G401 (cell line): Measurements from ENCODE around the gene SH3RF3. TPM values are rescaled to one million over a fixed set of nuclear protein-coding genes. Genes with fewer than 3 reads are reported as not detected.

Experiments used
- DNase-seq: peaks from one replicate; pipeline ENCODE4 v3.0.0-alpha.2; 2015; ENCODE audit warnings: low spot score
- in situ Hi-C: cut with HindIII; loops from 2 replicates; pipeline ENCODE4 v1.10.0; 2016; ENCODE audit warnings: low sequenced_read_pairs, mixed read lengths
- total RNA-seq: library from RNA; depleted of rRNA; stranded (reverse); fragments of >200 nt; shearing (Covaris generic); gene quantifications from 2 replicates; pipeline ENCODE4 v1.2.3, GENCODE V29; 2014

Gene SH3RF3
- total RNA-seq, 1 experiment from 2014 or later, result not detected

DNA sequence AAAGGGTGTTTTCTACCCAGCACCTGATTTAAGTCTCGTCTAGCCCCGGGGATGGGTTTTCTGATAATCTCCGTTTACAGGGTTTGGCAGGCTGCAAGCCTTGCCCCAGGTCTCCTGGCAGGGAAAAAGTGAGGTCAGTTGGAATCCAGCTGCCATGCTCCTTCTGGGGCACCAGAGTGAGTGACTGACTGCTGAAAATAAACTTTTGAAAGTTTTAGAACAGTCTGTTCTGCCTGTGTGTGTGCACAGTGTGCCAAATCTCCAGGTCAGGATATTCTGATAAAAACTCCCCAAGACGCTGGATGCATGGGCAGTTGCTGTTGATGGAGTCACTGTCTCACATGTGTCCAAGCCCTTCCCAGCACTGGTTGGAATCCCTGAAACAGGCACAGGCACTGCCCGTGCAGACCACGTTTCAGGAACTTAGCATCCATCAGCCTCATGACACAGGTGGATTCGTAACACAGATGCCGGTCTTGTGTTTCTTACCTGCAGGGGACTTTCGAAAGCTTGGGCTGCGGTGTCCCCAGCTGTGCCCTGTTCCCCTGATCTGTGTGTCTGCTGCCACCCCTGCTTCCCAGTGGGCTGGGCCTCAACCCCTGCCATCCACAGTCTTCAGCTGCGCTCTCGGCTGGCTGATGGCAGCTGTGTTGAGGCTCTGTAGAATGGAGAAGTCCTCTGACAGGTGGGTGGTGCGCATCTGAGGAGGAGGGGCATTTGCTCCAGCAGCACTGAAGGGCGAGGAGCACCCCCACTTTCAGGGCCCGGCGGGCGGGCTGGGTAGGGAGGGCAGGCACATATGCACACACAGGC is 65.0 kb downstream of the SH3RF3 start:
- in situ Hi-C loops, result no loop called here
- DNase-seq, result no peak

GRCh38 chr2:109194620-109194937 is 65.6 kb downstream of the SH3RF3 start:
- DNase-seq, result no peak
- in situ Hi-C loops, result no loop called here

- in situ Hi-C loops, result no loop called here
- DNase-seq, result peak; percentile 69
These were observed 66.4 kb downstream of the SH3RF3 start for GRCh38 chr2:109195193-109196045.

DNA sequence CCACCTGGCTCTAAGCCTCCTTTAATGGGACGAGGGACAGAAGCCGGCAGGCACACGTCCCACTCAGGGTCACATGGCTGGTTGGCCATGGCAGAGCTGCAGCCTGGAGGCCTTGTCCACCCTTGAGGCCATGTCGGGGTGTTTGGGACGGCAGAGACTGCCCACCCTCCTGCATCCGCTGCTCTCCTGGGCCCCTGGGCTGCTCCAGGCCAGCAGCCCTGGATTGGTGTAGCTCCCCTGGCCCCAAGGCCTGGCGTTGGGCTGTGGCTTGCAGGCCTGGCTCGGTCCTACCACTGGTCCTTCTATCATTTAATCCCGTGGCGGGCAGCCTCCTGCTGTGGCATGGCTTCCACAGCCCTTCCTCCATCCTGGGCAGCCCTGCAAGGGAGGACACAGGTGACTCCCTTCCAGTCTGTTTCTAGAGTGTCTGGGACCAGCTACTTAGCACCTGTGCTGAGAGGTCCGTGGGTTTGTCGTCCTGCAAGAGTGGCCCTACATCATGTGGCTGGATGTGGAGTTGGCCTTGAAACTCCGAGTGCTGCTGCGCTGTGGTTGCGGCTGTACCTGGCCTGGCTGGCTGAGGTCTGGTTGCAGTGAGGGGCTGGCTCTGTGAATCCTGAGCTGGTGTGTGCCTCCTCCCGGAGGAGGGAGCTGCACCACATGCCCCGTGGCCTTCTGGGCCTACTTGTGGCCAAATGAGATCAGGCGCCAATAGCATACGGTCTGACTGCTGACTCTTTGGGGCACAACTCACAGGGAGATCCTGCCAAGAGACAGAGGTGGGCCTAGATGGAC is 67.3 kb downstream of the SH3RF3 start:
- no peak for DNase-seq
- in situ Hi-C loops, result no loop called here

DNA sequence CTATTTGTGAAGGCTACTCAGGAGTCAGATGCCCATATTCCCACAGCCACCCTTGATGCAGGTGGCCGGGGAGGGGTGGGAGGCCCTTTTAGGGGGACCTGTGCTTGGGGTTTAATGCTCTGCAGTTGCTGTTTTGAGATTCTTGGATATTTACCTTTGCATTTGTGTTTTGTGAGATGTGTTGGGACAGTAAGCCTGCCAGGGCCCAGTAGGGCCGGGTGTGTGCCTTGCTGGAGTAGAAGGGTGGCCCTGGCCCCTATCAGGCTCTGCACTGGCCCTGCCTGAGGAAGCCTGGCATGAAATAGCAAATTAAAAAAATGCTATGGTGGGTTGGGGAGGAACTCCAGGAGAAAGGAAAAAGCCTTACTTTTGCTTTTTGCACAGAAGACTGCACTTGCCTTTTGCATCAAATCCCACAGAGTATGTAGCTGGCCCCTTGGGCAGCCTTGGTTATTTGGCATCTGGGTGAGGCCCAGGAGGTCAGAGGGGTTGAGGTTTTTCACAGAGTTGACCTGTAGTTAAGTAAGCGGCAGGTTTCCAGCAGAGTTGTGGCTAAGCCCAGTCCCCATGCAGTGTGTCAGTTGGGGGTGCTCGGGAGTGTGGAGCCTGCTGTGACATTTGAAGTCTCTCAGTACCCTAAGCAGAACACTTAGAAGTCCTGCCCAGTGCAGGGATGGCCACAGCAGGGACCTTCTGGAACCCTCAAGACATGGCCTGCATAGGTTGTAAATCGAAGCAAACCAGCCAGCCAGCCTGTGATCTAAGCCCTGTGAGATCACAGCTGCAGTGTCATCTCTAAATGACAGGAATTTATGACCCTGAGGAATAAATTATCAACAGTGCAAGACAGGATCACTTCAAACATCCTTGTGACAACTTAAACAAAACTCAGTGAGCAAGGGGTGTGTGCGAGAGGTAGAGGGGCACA is 68.8 kb downstream of the SH3RF3 start:
- no peak for DNase-seq
- in situ Hi-C loops, result no loop called here

DNA sequence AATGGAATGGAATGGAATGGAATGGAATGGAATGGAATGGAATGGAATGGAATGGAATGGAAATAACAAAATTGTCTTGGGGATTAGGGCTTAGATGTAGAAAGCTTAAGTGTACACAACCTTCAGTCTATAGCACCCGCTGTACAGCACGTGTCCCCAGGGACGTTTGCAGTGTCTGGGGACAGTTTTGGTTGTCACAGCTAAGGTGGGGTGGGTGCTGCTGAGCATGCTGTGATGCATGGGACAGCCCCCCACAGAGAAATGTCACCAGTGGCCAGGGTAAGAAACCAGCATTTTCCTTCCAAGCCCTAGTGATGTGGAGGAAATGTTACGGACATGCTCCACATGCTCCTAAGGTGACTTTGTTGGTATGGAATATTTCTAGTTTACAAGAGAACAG is 70.8 kb downstream of the SH3RF3 start:
- DNase-seq, result no peak
- in situ Hi-C loops, result no loop called here

DNA sequence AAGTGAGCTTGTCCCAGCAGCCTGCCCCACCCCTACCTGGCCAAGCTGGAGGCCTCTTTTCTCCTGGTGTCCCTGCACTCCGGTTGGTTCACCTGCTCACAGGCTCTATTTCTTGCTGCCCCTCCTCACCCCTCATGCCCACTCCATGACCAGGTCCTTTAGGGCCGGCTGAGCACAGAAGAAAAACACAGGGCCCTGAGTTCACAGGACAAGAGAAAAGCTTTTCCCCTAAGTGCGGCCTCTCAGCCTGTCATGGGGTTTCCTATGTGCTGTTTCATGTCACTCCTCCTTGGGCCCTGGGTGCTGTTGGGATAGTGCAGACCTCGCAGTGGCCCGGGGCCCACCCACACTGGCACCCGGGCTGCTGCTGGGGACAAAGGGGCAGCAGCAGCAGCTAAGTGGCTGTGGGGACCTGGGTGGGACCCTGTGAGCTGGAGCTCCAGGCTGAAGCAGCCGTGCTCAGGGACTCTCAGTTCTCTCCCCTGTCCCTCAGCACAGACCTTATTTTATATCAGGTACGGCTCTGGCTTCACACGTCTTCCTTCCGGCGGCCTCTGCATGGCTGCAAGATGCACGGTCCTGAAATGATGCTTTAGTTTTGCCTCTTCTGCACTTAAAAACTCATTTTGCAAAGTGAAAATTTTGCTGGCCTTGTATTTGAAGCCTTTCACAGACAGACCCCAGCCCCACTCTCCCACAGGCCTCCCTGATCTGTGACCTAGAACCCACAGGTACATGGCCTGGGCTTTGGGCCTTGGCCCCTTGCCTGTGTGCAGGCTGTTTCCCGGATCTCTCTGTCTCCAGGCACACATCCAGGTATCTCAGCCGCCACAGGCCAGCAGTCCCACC is 71.8 kb downstream of the SH3RF3 start:
- no peak for DNase-seq
- in situ Hi-C loops, result no loop called here

GRCh38 chr2:109201465-109202327 is 72.7 kb downstream of the SH3RF3 start:
- in situ Hi-C loops, result no loop called here

DNA sequence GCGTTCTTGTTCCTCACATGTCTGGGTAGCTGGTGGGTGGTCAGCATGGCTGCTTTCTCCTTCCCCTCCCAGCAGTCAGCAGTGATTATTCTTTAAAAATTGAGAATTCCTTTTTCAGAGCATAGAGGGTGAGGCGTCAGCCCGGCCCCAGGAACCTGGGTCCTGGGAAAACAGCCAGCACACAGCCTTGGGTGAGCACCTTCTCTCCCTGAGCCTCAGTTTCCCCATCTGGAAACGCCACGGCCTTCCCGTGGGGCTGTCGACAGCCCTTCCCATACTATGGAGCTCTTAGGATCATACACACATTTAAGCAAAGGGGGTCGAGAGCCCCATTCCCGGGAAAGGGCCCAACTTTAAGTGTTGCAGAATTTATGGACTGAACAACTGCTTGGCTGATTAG is 73.5 kb downstream of the SH3RF3 start:
- DNase-seq, result no peak
- in situ Hi-C loops, result no loop called here

More at GRCh38 chr2:109201465-109202327, 72.7 kb downstream of the SH3RF3 start:
- no peak for DNase-seq

GRCh38 chr2:109203246-109204011 is 74.4 kb downstream of the SH3RF3 start:
- DNase-seq, result no peak
- in situ Hi-C loops, result no loop called here

DNA sequence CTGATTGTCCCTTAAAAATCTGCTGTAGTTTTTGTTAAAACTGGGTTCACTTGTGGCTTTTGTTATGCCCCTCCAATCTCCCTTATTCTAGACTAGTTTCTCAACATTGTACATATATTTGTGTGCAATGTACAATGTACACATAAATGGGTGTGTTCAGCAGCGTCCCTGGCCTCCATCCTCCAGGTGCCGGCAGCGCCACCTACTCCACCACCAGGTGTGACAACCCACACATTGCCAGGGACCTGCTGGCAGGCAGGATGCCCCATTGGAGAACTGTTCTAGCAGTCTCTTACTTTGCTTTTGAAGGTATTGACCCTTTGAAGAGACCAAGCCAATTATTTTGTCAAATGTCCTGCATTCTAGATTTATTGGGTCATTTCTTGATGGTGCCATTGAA is 75.4 kb downstream of the SH3RF3 start:
- DNase-seq, result no peak
- in situ Hi-C loops, result no loop called here

GRCh38 chr2:109205447-109205846 is 76.4 kb downstream of the SH3RF3 start:
- in situ Hi-C loops, result no loop called here
- DNase-seq, result no peak

DNA sequence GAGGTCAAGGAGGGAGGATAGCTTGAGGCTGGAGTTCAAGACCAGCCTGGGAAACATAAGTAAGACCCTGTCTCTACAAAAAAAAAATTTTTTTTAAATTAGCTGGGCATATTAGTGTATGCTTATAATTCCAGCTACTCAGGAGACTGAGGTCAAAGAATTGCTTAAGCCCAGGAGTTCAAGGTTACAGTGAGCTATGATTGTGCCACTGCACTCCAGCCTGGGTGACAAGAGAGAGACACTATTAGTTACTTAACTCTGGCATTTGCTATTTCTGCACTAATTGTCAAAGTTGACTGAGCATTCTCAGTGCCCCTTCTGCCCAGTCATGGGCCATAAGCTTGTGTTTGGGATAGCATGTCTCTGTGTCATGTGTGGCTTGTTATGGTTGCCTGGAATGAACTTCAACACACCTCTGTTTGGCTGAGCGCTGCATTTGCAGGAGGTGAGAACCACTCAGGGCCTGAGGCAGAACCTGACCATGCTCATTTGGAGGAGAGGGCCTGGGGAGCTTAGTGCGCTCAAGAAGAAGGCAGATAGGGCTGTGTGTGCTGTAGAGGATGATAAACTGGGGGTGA is 77.7 kb downstream of the SH3RF3 start:
- in situ Hi-C loops, result no loop called here

DNA sequence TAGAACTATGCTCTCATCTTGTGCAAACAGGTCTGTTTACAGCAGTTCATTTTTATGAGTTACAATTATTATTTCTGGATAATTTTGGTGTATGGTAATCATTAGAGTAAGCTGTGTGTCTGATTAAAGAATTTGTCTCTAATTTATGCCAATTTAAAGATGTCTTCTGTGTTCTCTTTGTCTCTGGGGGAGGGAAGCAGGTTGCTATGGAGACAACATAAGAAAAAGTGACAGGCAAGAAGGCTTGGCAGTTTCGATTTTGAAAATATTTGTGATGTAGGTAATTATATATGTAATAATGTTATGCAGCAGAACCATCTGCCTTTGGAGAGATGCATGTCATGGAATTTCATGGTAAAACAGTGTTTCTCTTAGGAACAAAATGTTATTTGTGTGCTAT is 78.2 kb downstream of the SH3RF3 start:
- DNase-seq, result no peak
- in situ Hi-C loops, result no loop called here

More for the DNA sequence above, 77.7 kb downstream of the SH3RF3 start:
- no peak for DNase-seq

GRCh38 chr2:109208071-109208950 is 79.3 kb downstream of the SH3RF3 start:
- in situ Hi-C loops, result no loop called here
- no peak for DNase-seq
